ENCODE data around the gene ZNF778.
"Not testable (repeated sequence)": the region's sequence is repeated elsewhere in the genome, so short reads cannot be mapped to it uniquely, and the experiment has no call there.

The ZNF778 gene

DNA sequence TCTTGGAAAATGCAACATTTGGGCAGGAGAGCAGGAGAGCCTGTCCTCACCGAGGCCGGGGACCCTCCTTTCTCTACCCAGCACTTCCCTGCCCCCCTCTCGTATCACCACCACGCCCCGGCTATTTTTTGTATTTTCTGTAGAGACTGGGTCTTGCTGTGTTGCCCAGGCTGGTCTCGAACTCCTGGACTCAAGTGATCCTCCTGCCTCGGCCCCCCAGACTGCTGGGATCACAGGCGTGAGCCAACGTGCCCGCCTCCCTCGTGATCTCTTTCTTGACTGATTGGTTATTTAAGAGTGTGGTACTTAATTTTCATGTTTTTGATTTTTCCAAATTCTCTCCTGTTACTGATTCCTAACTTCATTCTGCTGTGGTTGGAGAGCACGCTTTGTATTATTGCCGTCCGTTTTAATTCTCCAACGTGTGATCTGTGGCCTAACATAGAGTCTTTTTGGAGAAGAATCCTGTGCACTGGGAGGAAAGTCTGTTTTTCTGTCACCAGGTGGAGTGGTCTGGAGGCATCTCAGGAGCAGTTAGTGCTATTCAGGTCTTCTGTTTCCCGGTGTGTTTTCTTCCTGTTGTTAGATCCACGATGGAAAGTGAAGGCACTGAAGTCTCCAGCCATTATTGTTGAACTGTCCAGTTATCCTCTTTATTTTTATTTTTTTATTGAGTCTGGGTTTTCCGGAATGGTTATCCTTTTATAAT, 40.4 kb downstream of the ZNF778 start:
- DNase-seq (ENCODE audit: low read depth): no peak

DNA sequence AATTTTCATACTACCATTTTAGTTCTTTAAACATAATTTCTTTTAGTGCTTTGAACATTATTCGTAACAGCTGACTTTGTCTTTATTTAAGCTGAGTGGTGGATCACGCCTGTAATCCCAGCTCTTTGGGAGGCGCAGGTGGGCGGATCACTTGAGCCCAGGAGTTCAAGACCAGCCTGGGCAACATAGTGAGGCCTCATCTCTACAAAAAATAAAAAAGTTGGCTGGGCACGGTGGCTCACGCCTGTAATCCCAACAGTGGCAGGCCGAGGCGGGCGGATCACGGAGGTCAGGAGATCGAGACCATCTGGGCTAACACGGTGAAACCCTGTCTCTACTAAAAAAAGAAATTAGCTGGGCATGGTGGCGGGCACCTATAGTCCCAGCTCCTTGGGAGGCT, 42.4 kb downstream of the ZNF778 start:
- not testable (repeated sequence) for DNase-seq (ENCODE audit: low read depth)

GRCh38 chr16:89261691-89262563, 44.4 kb downstream of the ZNF778 start:
- DNase-seq (ENCODE audit: low read depth): no peak

- DNase-seq (ENCODE audit: low read depth): no peak
These were observed 47.5 kb downstream of the ZNF778 start for GRCh38 chr16:89264800-89265550.

DNA sequence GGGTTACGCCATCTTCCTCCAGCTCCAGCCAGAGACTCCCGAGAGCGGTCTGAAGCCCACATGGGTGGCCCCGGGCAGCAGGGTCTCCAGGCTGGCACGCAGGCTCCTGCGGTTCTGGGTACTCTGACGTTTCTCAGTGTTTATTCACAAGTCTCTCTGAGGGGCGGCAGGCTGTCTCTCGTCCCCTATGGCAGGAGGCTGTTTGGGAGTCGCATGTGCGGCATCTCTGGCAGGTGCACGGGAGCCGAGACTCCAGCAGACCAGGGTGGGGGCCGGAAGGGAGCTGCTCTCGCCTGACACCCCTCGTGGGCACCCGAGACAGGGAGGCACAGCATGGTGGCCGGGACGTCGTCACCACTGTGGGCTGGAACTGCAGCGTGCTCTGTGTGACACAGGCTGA, 48.1 kb downstream of the ZNF778 start:
- DNase-seq (ENCODE audit: low read depth): no peak

DNA sequence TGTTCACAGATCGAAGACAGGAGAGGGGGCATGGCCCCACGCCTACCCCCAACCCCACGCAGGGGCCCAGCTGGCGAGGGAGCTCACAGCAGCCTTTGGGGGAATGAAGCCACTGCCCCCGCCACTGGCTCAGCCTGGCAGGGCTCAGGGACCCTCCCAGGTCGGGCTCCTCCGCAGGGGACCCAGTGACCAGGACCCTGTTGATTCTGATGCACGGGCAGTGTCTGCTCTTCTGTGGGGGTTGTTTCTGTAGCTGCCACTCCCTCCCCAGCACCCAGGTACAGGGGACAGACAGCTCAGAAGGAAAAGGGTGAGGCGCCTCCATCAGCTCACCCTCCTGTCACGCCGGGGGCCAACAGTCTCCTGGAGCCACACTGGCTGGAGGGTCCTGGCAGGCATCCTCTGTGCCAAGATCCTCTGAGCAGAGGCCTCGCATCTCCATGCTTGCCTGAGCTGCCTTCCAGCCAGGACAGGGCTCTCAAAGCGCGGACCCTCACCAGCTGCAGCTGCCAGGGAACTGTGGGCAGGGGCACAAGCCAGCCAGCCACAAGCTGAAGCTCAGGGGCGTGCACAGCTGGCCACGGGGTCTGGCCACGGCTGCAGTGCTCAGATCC, 49.1 kb downstream of the ZNF778 start:
- no peak for DNase-seq (ENCODE audit: low read depth)

- not testable (repeated sequence) for DNase-seq (ENCODE audit: low read depth)
These were observed 50.2 kb downstream of the ZNF778 start for GRCh38 chr16:89267746-89268145.

GRCh38 chr16:89268585-89268984, 51.1 kb downstream of the ZNF778 start:
- DNase-seq (ENCODE audit: low read depth): no peak

DNA sequence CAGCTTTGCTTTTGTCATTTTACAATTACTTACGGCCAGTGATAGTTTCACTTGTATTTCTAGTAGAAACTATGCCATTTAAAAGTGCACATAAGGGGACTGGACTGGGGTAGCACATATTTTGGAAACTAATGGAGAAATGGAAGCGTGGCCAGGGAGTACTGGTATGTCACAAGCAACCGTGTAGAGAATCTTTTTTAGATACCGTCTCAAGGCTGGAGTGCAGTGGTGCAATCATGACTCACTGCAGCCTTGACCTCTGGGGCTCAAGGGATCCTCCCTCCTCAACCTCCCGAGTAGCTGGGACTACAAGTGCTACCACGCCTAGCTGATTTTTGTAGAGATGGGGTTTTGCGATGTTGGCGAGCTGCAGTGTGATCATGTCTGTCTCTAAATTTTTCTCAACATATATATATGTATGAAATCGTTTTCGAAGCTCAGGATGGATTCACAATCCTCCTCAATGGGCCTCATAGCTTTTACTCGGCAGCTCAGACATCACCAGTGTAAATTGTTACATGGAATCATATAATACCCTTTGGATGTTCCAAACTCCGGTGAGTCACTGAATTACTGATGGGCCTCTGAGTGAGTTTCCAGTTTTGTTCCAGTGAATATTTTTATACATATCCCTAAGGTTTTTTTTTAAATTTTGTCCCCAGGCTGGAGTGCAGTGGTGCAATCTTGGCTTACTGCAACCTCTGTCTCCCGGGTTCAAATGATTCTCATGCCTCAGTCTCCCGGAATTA, 51.7 kb downstream of the ZNF778 start:
- DNase-seq (ENCODE audit: low read depth): no peak

DNA sequence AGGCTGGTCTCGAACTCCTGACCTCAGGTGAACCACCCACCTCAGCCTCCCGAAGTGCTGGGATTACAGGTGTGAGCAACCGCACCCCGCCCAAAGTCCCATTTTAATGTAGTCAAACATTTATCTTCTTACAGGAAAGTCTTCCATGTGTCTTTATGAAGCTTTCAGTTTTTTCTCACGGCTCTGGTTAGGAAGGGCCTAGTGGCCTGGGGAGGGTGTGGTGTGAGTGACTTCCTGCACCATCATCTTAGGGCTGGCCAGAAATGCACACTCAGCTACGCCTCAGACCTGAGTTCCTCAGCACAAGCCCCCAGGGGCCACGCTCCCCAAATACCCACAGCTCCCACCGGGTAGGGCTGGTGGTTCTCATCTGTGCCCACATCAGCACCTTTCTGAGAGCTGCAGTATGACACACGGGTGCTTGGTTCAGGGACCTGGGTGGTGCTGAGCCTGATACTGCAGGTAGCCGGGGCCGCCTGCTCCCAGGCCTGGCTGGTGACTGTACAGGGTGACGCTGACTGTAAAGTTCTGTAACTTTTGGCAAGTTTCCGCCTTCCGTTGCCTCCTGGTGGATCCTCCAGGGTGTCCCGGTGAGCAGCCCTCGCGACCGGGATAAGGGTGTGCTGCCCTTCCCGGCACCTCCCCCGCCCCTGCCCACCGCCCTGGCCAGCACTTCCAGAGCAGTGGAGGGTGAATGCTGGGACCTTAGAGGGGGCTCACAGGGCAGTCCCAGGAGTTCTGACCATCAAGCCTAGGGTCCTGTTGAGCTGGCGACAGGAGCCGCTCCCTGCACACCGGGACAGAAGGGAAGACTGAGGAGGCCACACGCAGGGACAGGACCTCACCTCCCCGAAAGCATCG, 52.5 kb downstream of the ZNF778 start:
- DNase-seq (ENCODE audit: low read depth): no peak

DNA sequence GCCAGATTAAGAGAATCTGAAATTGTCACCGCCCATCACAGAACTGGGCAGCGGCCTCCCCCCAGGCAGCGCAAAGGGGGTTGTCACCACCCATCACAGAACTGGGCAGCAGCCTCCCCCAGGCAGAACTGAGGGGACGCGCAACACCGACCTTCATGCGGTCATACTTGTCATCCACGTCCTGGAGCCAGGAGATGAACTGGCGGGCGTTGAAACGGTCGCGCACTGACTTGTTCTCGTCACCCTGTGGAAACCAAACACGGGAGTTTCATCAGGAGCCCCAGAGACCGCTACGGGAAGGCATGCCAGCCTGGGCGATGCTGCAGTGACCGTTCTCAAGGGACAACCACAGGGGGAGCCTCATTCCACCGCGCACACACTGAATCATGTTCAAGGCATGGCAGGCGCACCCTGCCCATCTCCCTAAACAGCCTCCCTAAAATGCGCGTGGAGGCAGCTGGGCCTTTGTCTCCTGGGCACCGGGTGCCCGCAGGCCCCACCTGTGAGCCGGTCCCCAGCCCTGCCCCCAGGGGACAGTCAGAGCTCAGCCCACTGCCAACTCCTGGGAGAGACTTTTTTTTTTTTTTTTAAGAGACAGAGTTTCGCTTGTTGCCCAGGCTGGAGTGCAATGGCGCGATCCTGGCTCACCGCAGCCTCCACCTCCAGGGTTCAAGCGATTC, 53.3 kb downstream of the ZNF778 start:
- DNase-seq (ENCODE audit: low read depth): no peak

GRCh38 chr16:89272631-89273030, 55.1 kb downstream of the ZNF778 start:
- no peak for DNase-seq (ENCODE audit: low read depth)

DNA sequence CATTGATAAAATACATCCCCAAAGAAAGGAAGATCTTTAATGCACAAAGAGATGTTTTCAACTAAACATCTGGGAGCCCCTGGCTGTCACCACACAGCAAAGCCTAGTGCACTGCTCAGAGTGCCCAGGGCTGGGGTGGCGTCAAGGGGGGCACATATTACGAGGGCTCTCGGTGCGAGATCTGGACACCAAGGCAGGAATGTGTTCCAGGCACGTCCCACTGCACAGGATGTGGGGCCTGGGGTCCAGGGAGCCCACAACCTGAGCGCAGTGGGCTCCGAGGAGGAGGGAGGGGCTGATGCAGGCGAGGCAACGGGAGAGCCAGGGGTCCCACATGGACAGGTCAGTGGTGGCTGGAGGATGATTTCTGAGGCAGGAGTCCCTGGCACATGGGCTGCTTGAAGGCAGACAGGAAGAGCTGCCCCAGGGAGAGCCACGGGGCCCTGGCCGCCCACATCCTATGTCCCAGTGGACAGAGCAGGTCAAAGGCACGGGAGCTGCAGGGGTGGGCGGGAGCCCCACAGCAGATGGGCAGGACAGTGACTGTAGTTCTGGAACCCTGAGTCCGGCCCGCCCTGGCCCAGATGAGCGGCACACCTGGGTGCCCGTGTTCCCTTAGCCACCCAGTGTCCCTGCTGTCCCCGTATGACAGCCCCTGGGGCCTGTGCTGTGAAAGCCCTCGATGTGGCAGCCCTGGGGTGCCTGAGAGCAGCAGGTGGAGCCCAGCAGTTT, 56.4 kb downstream of the ZNF778 start:
- no peak for DNase-seq (ENCODE audit: low read depth)

DNA sequence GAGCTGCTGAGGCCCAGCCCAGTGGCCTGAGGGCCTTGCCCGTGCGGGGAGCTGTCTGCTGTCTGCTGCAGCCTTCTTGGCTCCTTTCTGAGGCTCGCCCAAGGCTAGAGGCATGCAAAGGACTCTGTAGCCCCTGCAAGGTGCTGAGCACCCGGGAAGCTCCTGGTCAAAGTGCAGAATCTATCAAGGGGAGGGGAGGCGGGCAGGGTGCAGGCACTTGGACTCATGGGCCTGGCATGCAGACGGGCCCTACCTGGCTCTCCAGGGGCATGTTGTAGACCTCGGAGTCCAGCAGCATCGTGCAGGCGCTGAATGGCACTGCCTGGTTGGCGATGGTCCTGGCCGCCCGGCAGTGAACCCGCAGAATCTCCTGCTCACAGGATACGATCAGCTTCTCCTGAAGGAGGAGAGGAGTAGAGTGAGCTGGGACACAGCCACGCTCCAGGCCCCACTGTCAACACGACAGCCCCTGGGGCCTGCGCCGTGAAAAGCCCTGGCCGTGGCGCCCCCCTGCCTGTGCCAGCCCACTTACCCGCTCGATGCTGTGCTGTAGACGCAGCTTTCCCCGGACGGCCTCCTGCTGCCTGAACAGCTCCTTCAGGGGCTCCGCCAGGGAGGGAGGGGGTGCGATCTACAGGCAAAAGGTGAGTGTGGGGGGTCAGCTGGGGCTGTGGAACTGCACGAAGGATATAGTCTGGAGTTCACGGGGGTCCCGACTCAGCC, 57.2 kb downstream of the ZNF778 start:
- no peak for DNase-seq (ENCODE audit: low read depth)

GRCh38 chr16:89275284-89275584, 57.7 kb downstream of the ZNF778 start:
- no peak for DNase-seq (ENCODE audit: low read depth)

DNA sequence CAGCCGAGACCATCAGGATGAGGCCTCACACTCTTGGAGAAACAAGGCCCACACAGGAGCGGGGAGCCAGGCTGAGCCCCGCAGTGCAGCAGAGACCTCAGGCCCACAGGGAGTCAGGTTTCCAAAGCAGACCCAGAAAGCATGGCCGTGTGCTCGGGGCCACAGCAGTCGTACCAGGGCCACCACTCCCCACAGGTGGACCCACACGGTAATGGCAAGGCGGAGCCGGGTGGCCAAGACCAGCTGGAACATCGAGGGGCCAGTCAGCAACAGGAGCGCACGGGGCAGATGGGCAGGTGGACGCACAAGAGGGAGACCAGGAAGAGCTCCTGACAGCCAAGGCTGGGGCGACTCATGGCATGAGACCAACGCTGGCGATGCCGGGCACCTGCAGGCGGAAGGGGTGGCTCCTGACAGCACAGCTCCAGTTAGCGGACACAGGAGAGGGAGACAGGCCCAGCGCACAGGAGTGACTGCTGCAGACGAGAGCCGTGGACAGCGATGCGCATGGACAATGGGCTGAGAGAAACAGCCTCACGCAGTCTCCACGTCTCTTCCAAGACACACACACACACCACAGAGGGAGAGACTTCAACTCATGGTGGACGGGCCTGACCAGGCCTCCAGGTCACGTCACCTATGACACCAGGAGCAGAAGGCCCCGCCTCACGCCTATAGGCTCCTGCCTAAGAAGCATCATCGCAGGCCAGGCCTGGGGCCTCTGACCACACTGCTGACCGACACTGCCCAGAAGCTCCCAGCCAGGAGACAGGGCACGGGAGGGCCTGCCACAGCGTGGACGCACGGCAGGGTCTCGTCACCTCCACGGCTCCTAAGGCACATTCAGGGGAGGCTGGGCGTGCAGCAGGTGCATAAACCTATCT, 58.6 kb downstream of the ZNF778 start:
- no peak for DNase-seq (ENCODE audit: low read depth)

- no peak for DNase-seq (ENCODE audit: low read depth)
These were observed 59.5 kb downstream of the ZNF778 start for GRCh38 chr16:89277049-89277448.

Data from activated T-cell treated with anti-CD3 and anti-CD28 coated beads for 1 hour (primary cell).